Measurements from ENCODE around the gene NFE2L3. TPM values are rescaled to one million over a fixed set of nuclear protein-coding genes. Genes with fewer than 3 reads are reported as not detected.

NFE2L3 gene
- total and polyA plus RNA-seq, 2 of the 8 experiments (the other 6 are each of a cell fraction or from before 2014, with no cell fraction given): 64.9 to 76.5 TPM

DNA sequence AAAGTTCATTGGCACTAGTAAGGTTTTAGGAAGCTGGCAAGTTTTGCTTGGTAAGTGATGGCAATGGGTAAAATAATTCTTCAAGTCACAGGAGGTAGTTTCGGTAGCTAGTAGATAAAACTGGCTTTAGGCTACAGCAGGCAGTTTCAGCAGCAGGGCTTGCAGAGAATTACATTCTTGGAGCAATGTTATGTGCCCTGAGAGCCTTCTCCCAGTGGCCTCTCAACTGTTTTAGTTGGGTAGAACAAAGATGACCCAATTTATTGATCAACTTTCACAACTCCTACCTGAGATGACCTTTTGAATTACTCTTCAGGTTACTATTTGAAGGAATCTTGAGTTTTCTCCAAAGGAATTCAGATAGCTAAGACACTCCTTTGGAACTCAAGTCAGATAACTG lies 16.4 kb upstream of the NFE2L3 start:
- Histone ChIP-seq H4K8ac (ENCODE audit: extremely low read depth, insufficient read depth, low read length) (no peak overlapping the region), H2BK12ac (ENCODE audit: low read depth, low read length) (no peak overlapping the region), H3K18ac (ENCODE audit: extremely low read depth, low read length) (no peak overlapping the region), H4K5ac (ENCODE audit: insufficient read length, low read depth, low read length) (no peak overlapping the region), H3K27ac (ENCODE audit: low read depth, low read length) (no peak overlapping the region), H3K23ac (ENCODE audit: insufficient read length) (no peak overlapping the region), H2AK5ac (ENCODE audit: low read depth, low read length) (no peak overlapping the region), H2BK15ac (ENCODE audit: low read length) (no peak overlapping the region), H3K9ac (replicated peaks in 1 of 4; ENCODE audit: extremely low read depth in 1 of 4, low read depth in 3 of 4, low read length in 3 of 4) (no peak overlapping the region), H2BK120ac (replicated peaks; ENCODE audit: low read depth, low read length) (no peak overlapping the region), H4K91ac (replicated peaks; ENCODE audit: insufficient read length, low read length) (no peak overlapping the region), H3K23me2 (ENCODE audit: low read depth, low read length) (no peaks in the 10 kb centered on the region), H3K56ac (replicated peaks; ENCODE audit: insufficient read length, low read depth, low read length) (no peak overlapping the region), H2BK5ac (ENCODE audit: low read depth, low read length) (no peak overlapping the region), H4K20me1 (replicated peaks in 1 of 2; ENCODE audit: control insufficient read depth in 1 of 2, insufficient read depth in 2 of 2, low read length in 2 of 2) (no peaks in the 10 kb centered on the region), H3K79me1 (ENCODE audit: low read depth, low read length) (no peaks in the 10 kb centered on the region), H3K4me3 (ENCODE audit: extremely low read depth in 1 of 4, insufficient read depth in 2 of 4, low read depth in 3 of 4, low read length in 4 of 4) (no peak overlapping the region), H3K27me3 (replicated peaks in 1 of 4; ENCODE audit: control insufficient read depth in 3 of 4, extremely low read depth in 1 of 4, insufficient read depth in 3 of 4, low read length in 3 of 4) (no peaks in the 10 kb centered on the region; a peak in 1 of 7 replicates), H3K79me2 (ENCODE audit: control insufficient read depth in 1 of 2, insufficient read depth in 2 of 2, low read length in 2 of 2) (no peaks in the 10 kb centered on the region), H3K9me3 (ENCODE audit: insufficient read depth in 2 of 2, low read depth in 1 of 2, low read length in 1 of 2) (0 out of 4 replicates have a peak, but pooled peaks cover 0 to 5% of the 10 kb centered on the region in 2 experiments), H3K36me3 (ENCODE audit: control insufficient read depth in 2 of 4, insufficient read depth in 4 of 4, low read length in 3 of 4) (no peaks in the 10 kb centered on the region; a peak in 1 of 8 replicates), H3K14ac (ENCODE audit: insufficient read length) (no peak overlapping the region), H3K4me2 (ENCODE audit: insufficient read depth in 1 of 2, low read depth in 2 of 2, low read length in 2 of 2) (no peak overlapping the region), H3K4me1 (replicated peaks in 1 of 4; ENCODE audit: control insufficient read depth in 3 of 4, insufficient read depth in 4 of 4, low read length in 3 of 4) (no peaks in the 10 kb centered on the region), H2BK20ac (ENCODE audit: low read length) (no peak overlapping the region), H3K4ac (replicated peaks; ENCODE audit: insufficient read length, low read depth, low read length) (no peak overlapping the region), H2AFZ (ENCODE audit: low read length) (no peak overlapping the region)
- ChIA-PET CTCF (ENCODE audit: partially characterized antibody) (interaction anchor here (1.3 to 1.6 kb wide), 2 partner anchors 24 to 79 kb away, joined by 3 to 4 read pairs; no protein-coding TSS in a partner anchor), POLR2A (ENCODE audit: partially characterized antibody) (interaction anchor here (3.0 kb wide), 1 partner anchor 53 kb away, joined by 13 read pairs; no protein-coding TSS in a partner anchor)
- FAIRE-seq: no peak
- 91% methylated on average over 1 of the region's 1 CpG; no CpG with 5 or more reads in 1 of the 2 experiments for WGBS, 2 experiments (ENCODE audit: extremely low coverage in 1 of 2, insufficient coverage in 1 of 2, insufficient read length in 1 of 2, insufficient replicate concordance in 2 of 2, low coverage in 1 of 2, low lambda C conversion rate in 2 of 2, missing lambda C conversion rate in 1 of 2)
- TF ChIP-seq POLR2AphosphoS5 (IDR thresholded peaks at IDR 0.05; ENCODE audit: low read depth, low read length) (no peak), MAFK (IDR thresholded peaks at IDR 0.05; ENCODE audit: low read depth, low read length) (no peak), BRCA1 (IDR thresholded peaks at IDR 0.05; ENCODE audit: low read depth, low read length) (no peak)
- DNase-seq (ENCODE audit: low read depth in 1 of 2, low spot score in 2 of 2): no peak
